Posterior vena cava (tissue), 2 donors: ENCODE data around the gene TSPEAR. TPM values are rescaled to one million over a fixed set of nuclear protein-coding genes. Genes with fewer than 3 reads are reported as not detected.
"Not testable (repeated sequence)": the region's sequence is repeated elsewhere in the genome, so short reads cannot be mapped to it uniquely, and the experiment has no call there.

Experiments used
- DNase-seq: peaks from one replicate; pipeline ENCODE4 v3.0.0-alpha.2; 2020; ENCODE audit warnings: low spot score
- intact Hi-C, 2 donors: fragments of 100-400 bp; cut with DNase I; formaldehyde crosslinking; loops; one replicate each; pipeline versions ENCODE4 v1.14.1 to v1.14.2; 2022 to 2023
- total RNA-seq, 2 donors: library from RNA; stranded (reverse); fragmentation: NEBNext Ultra II Directional; extraction: Animal tissue kit (Norgen Biotek cat#: 25700); gene quantifications; one replicate each; pipeline ENCODE4 v1.2.1, GENCODE V29; 2021
- donor health status: DM: yes; HTN: yes; CAD: no.
- donor health status: DM: yes; HTN: yes; CAD: no.

Gene TSPEAR
- total RNA-seq, 2 donors from 2014 or later: 0.14 to 0.48 TPM

DNA sequence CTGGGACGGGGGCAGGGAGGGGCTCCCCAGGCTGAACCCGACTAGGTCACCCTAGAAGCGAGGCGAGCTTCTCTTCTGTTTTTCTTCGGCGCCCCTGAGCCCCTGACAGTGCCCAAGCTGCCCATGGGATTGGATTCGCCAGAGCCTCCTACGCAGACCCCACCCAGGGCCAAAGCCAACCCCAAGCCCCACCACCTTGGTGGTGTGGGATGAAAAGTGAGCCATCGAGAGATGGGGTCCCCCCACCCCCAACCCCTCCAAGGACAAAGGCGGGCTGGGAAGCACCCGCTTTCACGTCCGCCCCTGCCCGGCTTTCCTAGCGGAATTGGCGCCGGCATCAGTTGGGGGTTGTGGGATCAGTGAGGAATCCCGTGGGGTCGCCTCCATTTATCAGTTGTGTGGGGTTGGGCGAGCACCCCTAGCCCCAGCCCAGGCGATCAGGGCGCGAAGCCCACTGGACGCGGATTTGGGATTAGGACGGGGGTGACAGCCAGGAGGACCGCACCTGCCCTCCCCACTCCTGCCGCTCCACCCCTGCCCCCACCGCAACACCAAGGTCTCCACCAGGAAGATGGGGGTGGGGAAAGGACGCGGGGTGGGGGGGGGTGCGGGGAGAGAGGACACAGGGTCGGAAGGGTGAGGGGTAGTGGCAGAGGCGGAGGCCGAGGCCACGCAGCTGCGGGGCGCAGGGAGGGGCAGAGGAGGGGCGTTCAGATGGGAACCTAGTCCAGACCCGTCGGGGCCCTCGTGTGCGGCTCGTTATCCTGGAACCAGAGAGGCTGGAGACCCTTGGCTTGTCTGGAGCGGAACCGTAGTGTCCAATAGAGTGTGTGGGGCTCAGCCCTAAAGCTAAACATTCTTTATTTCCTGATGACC, 4.4 kb downstream of the TSPEAR start:
- intact Hi-C loops: no loop called here

DNA sequence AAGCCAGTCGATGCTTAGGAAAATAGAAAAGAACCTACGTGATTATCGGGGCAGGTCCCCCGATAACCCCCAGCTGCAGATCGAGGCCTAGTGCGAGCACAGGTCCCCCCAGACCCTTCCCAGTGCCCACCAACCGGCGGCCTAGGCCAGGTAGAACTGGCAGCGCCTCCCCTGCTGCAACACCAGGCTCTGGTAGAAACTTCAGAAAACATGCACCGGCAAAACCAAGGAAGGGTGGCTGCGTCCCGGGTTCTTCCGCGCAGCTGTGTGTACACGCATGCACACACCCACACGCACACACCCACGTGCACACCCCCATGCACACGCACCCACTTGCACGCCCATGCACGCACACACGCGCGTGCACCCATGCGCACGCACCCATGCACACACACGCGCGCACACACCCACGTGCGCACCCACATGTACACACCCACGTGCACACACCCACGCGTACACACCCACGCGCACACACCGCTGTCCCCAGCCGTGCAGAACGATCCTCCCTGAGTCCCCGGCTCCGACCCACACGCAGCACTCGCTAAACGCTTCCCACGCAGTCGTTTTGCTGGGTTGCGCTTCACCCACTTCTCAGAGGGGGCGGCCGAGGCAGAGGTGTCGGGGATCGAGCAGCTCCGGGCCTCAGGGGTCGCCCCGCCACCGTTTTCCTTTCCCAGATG, 5.2 kb downstream of the TSPEAR start:
- peak; percentile 76 for DNase-seq
- intact Hi-C loops: no loop called here

More for the DNA sequence above, 4.4 kb downstream of the TSPEAR start:
- peak; percentile 64 for DNase-seq

DNA sequence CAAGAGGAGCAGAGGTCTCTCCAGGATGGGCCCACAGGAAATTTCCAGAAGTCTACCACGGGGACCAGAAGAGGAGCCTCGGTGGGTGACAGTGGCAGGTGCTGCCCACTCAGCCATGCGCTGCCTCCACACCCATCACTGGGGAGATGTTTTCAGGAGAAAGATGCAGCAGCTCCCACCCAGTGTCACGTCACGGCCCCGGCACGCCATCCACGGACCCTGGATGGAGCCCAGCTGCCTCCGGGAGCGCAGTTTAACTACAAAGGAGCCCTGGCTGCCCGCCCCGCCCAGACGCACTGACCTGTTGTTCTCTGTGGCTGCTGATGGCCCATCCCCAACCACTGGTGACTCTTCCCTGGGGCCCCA, 6.8 kb downstream of the TSPEAR start:
- intact Hi-C loops: no loop called here
- peak; percentile 35 for DNase-seq

DNA sequence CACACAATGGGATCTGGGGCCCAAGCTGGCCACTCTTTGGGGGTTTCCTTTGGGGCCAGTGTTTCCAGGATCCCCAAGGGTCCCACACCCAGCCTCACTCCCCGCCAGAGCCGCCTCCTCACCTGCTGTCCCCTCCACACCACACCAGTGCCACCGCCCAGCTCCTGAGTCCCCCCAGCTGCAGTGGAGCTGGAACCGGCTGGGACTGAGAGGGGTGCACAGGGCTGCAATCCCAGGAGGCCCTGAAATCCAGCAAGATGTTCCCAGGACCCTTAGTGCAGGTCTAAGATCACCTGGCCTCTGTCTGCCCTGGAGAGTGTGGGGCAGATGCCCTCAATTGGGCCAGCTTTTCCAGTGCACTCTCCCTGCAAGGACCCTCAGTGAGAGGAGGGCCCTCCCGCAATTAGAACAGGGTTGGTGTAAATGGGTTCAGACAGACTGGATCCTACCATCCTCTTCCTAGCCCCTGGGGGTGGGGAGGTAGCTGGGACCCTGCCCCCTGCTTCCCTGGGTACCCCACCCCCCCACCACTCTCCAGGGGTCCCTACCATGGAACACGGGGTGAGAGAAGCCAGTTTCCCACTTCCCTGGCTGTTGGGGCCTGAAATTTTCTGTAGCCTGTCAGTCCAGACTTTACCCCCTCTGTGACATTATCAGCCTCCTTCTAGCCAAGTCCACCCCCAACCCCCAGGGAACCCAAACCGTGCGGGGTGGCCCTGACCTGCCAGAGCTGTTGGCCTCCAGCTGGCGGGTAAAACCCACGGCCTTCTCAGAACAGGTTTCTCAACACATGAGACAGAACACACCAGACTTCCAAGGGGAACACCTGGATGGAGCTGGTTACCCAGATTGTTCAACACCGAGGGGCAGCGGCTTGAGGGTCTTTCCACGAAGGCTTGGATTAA, 7.4 kb downstream of the TSPEAR start:
- DNase-seq: peak; percentile 40
- intact Hi-C loops: no loop called here

DNA sequence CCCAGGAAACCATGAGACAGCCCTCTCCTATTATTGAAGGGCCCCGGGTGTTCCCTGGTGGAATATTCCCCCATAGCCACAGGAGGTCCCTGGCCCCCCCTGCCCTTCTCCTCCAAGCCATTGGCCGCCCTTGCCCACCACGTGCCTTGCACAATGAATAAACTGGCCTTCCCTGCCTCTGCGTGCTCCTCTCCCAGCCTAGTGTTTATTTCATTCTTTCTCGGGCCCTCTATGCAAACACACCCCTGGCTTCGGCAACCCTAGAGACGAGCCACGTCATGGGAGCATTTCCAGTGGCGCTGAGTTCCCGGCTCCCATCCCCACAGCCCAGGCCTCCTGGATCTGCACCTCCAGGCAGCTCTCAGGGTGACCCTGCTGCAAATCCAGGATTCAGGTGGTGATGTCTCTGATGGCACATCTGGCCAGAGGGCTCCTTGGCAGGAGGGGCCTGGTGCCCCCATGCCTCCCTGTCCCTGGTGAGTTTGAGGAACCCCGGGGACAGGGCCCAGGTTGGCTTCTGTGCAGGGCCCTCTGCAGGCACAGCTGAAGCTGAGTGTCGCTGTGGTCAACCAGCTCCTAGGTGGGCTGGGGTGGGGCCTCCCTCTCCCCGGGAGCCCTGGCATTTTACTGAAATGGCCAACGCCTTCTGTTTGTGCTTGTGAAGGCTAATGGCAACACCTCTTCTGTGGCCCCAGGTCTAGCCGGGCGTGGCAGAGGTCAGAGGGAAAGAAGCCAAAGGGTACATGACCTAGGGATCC, 8.2 kb downstream of the TSPEAR start:
- intact Hi-C loops: no loop called here
- DNase-seq: peak; percentile 60

DNA sequence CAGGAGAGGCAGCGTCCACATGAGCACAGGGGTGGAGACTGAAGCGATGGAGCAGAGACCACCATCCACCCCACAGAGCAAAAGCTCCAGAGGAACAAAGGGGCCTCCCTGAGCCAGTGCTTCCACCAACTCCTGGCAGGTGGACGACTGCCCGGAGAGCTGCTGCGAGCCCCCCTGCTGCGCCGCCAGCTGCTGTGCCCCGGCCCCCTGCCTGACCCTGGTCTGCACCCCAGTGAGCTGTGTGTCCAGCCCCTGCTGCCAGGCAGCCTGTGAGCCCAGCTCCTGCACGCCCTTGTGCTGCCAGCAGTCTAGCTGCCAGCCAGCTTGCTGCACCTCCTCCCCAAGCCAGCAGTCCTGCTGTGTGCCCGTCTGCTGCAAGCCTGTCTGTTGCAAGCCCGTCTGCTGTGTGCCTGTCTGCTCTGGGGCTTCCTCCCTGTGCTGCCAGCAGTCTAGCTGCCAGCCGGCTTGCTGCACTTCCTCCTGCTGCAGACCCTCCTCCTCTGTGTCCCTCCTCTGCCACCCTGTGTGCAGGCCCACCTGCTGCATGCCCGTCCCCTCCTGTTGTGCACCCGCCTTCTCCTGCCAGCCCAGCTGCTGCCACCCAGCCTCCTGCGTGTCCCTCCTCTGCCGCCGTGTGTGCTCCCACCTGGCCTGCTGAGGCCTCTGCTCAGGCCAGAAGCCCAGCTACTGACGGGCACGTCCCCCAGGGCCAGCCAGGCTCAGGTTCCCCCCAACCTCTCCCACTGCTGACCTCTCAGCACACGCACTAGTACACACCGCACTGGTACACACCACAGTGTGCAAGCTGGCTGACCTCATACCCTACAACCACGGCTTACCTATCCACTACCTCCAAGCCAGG, 9.0 kb downstream of the TSPEAR start:
- intact Hi-C loops: no loop called here
- peak; percentile 74 for DNase-seq

DNA sequence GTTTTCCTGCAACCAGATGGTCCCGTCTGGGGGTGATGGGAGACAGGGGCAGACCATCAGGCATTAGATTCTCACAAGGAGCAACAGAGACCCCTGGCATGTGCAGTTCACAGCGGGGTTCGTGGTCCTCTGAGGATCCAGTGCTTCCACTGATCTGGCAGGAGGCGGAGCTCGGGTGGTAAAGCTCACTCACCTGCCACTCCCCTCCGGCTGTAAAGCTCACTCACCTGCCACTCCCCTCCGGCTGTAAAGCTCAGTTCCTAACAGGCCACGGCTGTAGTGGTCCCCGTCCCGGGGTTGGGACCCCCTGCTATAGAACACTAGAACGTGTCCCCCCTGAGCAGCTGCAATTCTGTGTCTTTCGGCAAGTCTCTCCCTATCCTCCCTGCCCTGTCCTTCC, 9.8 kb downstream of the TSPEAR start:
- peak; percentile 71 for DNase-seq
- intact Hi-C loops: no loop called here

DNA sequence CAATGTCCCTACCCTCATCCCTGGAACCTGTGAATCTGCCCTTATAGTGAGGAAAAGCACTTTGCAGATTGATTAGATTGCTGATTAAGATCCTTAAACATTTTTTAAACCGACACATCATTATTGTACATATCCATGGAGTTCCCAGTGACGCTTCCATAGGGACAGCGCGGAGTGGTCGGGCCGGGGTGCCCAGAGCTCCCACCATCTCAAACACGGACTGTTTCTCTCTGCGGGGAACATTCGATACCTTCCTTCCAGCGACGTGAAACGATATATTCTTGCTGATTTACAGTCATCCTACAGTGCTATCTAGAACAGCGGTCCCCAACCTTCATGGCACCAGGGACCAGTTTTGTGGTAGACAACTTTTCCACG, 10.4 kb downstream of the TSPEAR start:
- DNase-seq: no peak
- intact Hi-C loops: no loop called here

DNA sequence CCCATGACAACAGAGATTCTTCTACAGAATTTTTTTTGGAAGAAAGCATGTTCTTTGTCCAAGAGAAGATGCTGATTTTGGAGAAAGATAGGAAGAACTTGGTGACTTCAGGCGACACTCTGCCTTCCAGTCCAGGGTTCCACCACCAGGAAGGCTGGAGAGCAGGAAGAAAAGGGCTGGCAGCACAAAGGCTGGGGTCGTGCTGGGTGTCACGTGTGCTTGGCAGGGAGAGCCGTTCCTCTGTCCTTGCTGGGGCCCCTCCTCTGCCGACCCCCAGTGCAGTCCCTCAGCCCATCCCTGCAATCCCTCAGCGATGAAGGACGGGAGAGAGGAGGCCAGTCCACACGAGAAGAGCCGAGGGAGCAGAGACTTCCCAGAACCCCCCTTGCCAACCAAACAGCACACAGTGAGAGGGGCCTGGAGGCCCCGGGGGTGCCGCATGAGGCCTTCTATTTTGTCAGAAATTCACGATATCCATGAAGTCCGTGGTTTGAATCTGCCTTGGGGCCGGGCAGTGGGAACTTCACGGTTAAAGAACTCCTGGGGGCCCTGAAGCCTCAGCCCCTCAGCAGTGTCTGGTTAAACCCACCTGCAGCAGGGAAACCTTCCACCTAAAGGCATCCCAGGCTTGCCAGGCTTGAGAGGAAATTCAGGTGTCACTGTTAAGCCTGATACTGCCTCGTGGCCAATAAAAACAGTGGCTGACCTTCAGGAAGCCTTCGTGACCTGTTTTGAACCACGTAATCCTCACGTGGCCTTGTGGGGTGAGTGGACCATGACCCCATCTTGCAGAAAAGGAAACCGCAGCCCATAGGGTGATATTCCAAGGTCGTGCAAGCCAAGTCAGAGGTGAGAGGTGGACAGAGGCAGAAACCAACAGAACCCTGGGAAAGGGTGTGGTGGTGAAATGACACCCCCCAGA, 11.0 kb downstream of the TSPEAR start:
- intact Hi-C loops: no loop called here
- peak; percentile 32 for DNase-seq

DNA sequence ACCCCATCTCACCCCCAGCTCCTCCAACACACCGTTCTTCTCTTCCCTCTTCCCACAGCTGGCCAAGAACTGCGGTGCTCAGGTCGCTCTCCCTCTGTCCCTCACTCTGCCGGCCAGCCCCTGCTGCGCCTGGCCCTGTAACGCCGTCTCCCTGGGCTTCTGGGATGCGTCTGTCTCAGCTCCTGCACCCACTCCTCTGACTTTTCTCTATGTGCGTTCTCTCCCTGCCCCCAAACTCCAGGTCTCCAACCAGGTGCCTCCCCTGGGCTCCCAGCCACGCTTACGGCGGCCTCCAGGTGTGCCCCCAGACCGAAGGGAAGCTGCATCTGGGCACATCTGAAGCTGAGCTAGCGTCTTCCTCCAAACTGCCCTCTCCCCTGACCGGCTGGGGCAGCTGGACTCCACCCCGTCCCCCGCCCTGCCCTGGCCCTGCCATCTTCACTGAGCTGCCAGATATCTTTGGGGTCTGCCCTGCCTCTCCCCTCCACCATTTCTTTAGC, 11.8 kb downstream of the TSPEAR start:
- peak; percentile 63 for DNase-seq
- intact Hi-C loops: no loop called here

DNA sequence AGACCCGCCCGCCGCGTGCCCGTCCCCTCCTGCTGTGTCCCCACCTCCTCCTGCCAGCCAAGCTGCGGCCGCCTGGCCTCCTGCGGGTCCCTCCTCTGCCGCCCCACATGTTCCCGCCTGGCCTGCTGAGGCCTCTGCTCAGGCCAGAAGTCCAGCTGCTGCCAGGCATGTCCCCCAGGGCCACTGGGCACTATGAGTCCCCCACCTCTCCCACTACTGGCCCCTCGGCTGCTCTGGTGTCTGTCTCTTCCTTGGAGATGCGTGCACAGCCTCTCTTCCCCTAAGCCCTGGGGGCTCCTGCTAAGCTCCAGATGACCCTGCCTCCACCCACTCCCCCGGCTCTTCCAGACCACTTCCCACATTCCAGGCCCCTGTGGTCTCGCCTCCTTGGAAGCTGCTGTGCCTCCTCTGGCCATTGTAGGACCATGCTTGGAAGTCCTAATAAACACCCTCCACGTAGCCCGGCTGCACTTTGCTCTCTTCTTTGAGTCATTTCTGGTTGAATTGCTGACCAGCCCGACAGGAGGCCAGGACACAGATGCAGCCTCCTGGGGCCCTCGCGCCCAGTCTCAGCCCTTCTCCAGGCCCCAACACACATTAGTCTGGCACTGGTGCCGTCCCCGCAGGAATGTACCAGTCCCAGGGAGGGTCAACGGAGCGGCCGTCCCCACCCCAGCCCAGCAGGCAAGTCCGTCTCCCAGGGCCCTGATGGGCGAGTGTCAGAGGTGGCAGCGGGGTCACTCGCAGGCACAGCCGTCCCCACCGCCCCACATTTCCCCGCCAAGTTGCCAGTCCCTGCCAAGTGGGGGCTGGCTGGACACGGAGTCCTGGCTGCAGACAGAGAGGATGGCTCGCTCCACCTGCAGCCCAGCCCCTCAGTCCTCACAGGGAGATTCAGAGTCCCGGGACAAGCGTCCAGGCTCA, 13.3 kb downstream of the TSPEAR start:
- intact Hi-C loops: no loop called here
- DNase-seq: no peak

DNA sequence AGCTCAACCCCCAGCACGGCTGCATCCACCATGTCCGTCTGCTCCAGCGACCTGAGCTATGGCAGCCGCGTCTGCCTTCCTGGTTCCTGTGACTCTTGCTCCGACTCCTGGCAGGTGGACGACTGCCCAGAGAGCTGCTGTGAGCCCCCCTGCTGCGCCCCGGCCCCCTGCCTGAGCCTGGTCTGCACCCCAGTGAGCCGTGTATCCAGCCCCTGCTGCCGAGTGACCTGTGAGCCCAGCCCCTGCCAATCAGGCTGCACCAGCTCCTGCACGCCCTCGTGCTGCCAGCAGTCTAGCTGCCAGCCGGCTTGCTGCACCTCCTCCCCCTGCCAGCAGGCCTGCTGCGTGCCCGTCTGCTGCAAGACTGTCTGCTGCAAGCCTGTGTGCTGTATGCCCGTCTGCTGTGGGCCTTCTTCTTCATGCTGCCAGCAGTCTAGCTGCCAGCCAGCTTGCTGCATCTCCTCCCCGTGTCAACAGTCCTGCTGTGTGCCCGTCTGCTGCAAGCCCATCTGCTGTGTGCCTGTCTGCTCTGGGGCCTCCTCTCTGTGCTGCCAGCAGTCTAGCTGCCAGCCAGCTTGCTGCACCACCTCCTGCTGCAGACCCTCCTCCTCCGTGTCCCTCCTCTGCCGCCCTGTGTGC, 14.1 kb downstream of the TSPEAR start, which contains the start of gene KRTAP10-12:
Gene KRTAP10-12, plus strand, starts transcription at position 1 of the 639 bp plus-strand sequence. Its CDS starts 30 bp downstream, at position 31.
- intact Hi-C loops, DNase-seq: not testable (repeated sequence)

DNA sequence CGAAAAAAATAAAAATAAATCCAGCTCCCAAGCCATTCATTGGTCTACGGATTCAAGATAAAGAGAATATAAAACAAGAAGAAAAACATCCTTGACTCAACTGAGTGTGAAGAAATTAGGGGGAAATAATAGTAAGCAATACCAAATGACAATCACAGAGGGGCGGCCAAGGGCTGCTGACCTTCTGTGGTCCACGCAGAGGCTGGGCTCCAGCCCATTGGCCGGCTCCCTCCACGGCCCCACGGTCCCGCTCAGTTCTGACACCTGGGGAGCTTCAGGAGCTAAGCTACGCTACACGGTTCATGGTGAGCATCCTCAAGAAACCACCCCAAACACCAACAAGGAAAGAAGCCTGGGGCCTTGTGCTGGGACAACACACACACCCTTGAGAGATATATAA, 14.8 kb downstream of the TSPEAR start:
- no peak for DNase-seq
- intact Hi-C loops: no loop called here

DNA sequence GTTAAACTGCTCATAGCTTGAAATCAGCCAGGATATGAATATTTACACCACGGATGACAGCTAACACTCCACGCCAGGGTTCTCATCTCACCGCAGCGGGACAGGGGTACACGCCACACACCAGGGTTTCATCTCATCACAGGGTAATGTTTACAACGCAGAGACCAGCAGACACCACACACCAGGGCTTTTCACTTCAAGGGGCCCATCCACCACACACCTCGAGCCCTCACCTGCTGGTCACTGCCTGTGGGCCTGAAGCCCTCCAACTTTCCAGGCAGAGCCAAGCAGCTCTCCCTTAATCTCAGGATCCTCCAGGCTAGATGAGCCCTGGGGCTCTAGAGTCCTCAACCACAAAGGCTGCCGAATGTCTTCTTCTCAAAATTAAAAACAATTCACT, 15.7 kb downstream of the TSPEAR start:
- DNase-seq: no peak
- intact Hi-C loops: no loop called here

DNA sequence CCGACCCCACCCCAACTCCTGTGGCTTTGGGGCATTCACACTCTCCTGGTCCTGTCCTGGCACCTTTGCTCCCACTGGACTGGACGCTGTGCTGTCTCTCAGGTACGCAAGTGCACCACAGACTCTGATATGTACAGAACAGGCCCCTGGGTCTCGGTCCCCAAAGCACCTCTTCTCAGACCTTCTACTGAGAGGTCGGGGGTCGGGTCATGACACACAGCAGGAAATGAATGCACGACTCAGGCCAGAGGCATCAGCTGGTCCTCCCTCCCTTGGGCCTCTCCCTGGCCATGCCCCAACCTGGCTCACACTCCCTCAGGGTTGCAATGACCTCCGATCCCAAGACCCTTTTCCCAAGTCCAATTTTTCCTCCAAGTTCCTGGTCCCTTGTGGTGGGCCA, 16.2 kb downstream of the TSPEAR start:
- intact Hi-C loops: no loop called here
- DNase-seq: no peak
